Neuronal stem cell (in vitro differentiated cells): ENCODE data around the gene USP17L28. TPM values are rescaled to one million over a fixed set of nuclear protein-coding genes. Genes with fewer than 3 reads are reported as not detected.
"Not testable (repeated sequence)": the region's sequence is repeated elsewhere in the genome, so short reads cannot be mapped to it uniquely, and the experiment has no call there.

Experiments
- DNase-seq: peaks from one replicate; pipeline ENCODE4 v3.0.0-alpha.2; 2013; ENCODE audit warnings: low spot score
- H2AFZ ChIP-seq: one replicate; pipeline ENCODE4 v1.6.1; 2013; ENCODE audit warnings: mild to moderate bottlenecking, low read length, inconsistent platforms
- H2AK5ac ChIP-seq: 2 replicates; pipeline ENCODE4 v1.6.1; 2013; ENCODE audit warnings: low read depth, mild to moderate bottlenecking, inconsistent platforms, low read length, moderate library complexity, mixed read lengths
- H2BK120ac ChIP-seq: 2 replicates; pipeline ENCODE4 v1.6.1; 2013; ENCODE audit warnings: low read depth, mild to moderate bottlenecking, inconsistent platforms, low read length, moderate library complexity, mixed read lengths
- H2BK12ac ChIP-seq: one replicate; pipeline ENCODE4 v1.6.1; 2013; ENCODE audit warnings: low read length, inconsistent platforms
- H2BK15ac ChIP-seq: 2 replicates; pipeline ENCODE4 v1.6.1; 2013; ENCODE audit warnings: mild to moderate bottlenecking, low read length, inconsistent platforms, mixed read lengths
- H2BK5ac ChIP-seq: one replicate; pipeline ENCODE4 v1.6.1; 2013; ENCODE audit warnings: inconsistent platforms, mild to moderate bottlenecking, low read length, moderate library complexity
- H3K14ac ChIP-seq: one replicate; pipeline ENCODE4 v1.6.1; 2013; ENCODE audit warnings: low read length, inconsistent platforms
- H3K18ac ChIP-seq: 2 replicates; pipeline ENCODE4 v1.6.1; 2013; ENCODE audit warnings: low read length, inconsistent platforms
- H3K23ac ChIP-seq: 2 replicates; pipeline ENCODE4 v1.6.1; 2013; ENCODE audit warnings: low read depth, mild to moderate bottlenecking, mixed read lengths, low read length, inconsistent platforms; ENCODE audit not compliant: poor library complexity
- H3K27ac ChIP-seq: replicated peaks from 3 replicates; pipeline ENCODE4 v1.5.1; 2013; ENCODE audit warnings: low read length, inconsistent platforms
- H3K27me3 ChIP-seq, 3 experiments: 2 replicates each; pipeline ENCODE4 v1.6.1; 2013; ENCODE audit warnings: low read length in 3 of 3, mild to moderate bottlenecking in 2 of 3, inconsistent platforms in 1 of 3, low read depth in 1 of 3, mixed read lengths in 1 of 3, moderate library complexity in 1 of 3; ENCODE audit not compliant: control insufficient read depth in 3 of 3, insufficient read depth in 3 of 3
- H3K36me3 ChIP-seq, 2 donors: replicated peaks in 1 of 2; 2 replicates each; pipeline ENCODE4 v1.6.1; 2013; ENCODE audit warnings: low read length in 2 of 2; ENCODE audit not compliant: control insufficient read depth in 2 of 2, insufficient read depth in 2 of 2
- H3K4ac ChIP-seq: 2 replicates; pipeline ENCODE4 v1.6.1; 2013; ENCODE audit warnings: inconsistent platforms, mild to moderate bottlenecking, low read length, moderate library complexity
- H3K4me1 ChIP-seq, 2 donors: 1 replicate in 1 of 2; 2 replicates in 1 of 2; pipeline ENCODE4 v1.6.1; 2013; ENCODE audit warnings: low read length in 2 of 2, low read depth in 1 of 2; ENCODE audit not compliant: control insufficient read depth in 2 of 2, insufficient read depth in 1 of 2
- H3K4me2 ChIP-seq: one replicate; pipeline ENCODE4 v1.6.1; 2013; ENCODE audit warnings: mild to moderate bottlenecking, low read length, inconsistent platforms; ENCODE audit not compliant: insufficient read depth, poor library complexity, severe bottlenecking
- H3K4me3 ChIP-seq, 2 donors: 2 replicates each; pipeline ENCODE4 v1.5.1; 2013; ENCODE audit warnings: low read length in 2 of 2, mild to moderate bottlenecking in 2 of 2, inconsistent platforms in 1 of 2, moderate library complexity in 1 of 2
- H3K79me1 ChIP-seq: one replicate; pipeline ENCODE4 v1.6.1; 2013; ENCODE audit warnings: low read depth, mild to moderate bottlenecking, inconsistent platforms, low read length, moderate library complexity
- H3K9ac ChIP-seq: one replicate; pipeline ENCODE4 v1.6.1; 2013; ENCODE audit warnings: mild to moderate bottlenecking, low read depth, low read length, inconsistent platforms; ENCODE audit not compliant: poor library complexity
- H3K9me3 ChIP-seq, 2 donors: replicated peaks in 1 of 2; 2 replicates each; pipeline versions ENCODE3 to v1.6.1; 2013; ENCODE audit warnings: low read length in 2 of 2, mild to moderate bottlenecking in 2 of 2, inconsistent platforms in 1 of 2, low read depth in 1 of 2, mixed read lengths in 1 of 2, moderate library complexity in 1 of 2; ENCODE audit not compliant: control insufficient read depth in 2 of 2, insufficient read depth in 1 of 2
- H4K8ac ChIP-seq: one replicate; pipeline ENCODE4 v1.6.1; 2013; ENCODE audit warnings: low read depth, mild to moderate bottlenecking, inconsistent platforms, low read length, moderate library complexity
- H4K91ac ChIP-seq: one replicate; pipeline ENCODE4 v1.6.1; 2013; ENCODE audit warnings: low read length, low read depth, mild to moderate bottlenecking, inconsistent platforms; ENCODE audit not compliant: poor library complexity
- WGBS, 2 donors: extraction: QIAGEN DNeasy Blood & Tissue Kit; methylation state at CpG; one replicate each; pipeline ENCODE4 v1.1.7; 2013; ENCODE audit warnings: missing lambda C conversion rate in 2 of 2, mixed read lengths in 1 of 2; ENCODE audit not compliant: insufficient read length in 2 of 2, insufficient replicate concordance in 1 of 2; ENCODE audit errors: extremely low coverage in 2 of 2; 5-methylcytosine and 5-hydroxymethylcytosine counted together
- polyA plus RNA-seq, 2 experiments: library from polyadenylated mRNA; stranded (reverse); fragments of 200-250 nt; gene quantifications; one replicate each; pipeline ENCODE4 v1.2.3, GENCODE V29; 2013

Gene USP17L28, protein sequence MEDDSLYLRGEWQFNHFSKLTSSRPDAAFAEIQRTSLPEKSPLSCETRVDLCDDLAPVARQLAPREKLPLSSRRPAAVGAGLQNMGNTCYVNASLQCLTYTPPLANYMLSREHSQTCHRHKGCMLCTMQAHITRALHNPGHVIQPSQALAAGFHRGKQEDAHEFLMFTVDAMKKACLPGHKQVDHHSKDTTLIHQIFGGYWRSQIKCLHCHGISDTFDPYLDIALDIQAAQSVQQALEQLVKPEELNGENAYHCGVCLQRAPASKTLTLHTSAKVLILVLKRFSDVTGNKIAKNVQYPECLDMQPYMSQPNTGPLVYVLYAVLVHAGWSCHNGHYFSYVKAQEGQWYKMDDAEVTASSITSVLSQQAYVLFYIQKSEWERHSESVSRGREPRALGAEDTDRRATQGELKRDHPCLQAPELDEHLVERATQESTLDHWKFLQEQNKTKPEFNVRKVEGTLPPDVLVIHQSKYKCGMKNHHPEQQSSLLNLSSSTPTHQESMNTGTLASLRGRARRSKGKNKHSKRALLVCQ
- not detected for polyA plus RNA-seq (2013, experiment 1 of 2)
- not detected for polyA plus RNA-seq (2013, experiment 2 of 2)

DNA sequence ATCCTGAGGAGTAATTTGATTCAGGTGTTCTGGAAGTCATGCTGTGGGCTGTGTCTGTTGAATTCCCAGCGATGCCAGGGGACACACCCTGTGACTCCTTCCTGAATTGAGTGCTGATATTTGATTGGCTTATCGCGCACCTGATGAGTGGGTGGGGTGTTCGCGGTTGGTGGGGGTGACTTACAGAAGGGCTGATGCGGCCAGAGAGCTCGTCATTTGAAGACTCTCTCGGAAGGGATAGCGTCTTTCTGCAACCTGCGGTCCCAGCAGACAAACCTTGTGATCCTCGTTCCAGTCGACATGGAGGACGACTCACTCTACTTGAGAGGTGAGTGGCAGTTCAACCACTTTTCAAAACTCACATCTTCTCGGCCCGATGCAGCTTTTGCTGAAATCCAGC is at the start of gene USP17L28:
Gene USP17L28, plus strand, starts transcription at position 301 of the 400 bp plus-strand sequence. Its CDS starts 0 bp downstream, at position 301.
- not testable (repeated sequence) for H2BK120ac ChIP-seq, H3K23ac ChIP-seq, H3K14ac ChIP-seq, H3K4ac ChIP-seq, H3K18ac ChIP-seq, H3K27ac ChIP-seq, H4K8ac ChIP-seq, H3K27me3 ChIP-seq, H3K4me3 ChIP-seq, H3K4me2 ChIP-seq, H2BK5ac ChIP-seq, H2BK12ac ChIP-seq, DNase-seq, H3K9me3 ChIP-seq, H2BK15ac ChIP-seq, H2AK5ac ChIP-seq, H3K36me3 ChIP-seq, H3K4me1 ChIP-seq, H3K79me1 ChIP-seq, H4K91ac ChIP-seq, H3K9ac ChIP-seq, H2AFZ ChIP-seq
- no CpG with 5 or more reads among the region's 15 CpGs for WGBS, 2 donors

DNA sequence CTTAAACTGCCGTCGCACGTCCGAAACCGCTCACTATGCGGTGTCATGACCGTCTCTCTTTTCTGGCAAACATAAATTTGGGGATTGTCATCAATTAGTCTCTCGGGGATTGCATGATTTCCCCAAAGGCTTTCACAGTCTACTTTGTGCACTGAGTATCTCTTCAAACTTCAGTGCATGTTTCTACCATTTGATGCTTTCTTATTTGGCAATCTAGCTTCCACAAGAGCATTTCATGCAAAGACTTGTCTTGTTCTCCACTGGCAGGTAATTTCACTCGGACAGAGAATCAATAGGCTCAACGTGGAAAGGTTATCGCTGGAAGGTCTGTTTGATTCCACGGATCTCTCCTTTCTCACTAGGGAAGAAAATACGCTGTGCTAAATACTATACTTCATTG is 24.5 kb upstream of the USP17L28 start:
- not testable (repeated sequence) for H3K79me1 ChIP-seq, H3K27me3 ChIP-seq, H3K18ac ChIP-seq, H3K14ac ChIP-seq, H3K4me1 ChIP-seq, H2BK12ac ChIP-seq, H2BK120ac ChIP-seq, H3K36me3 ChIP-seq, H2BK15ac ChIP-seq, H3K27ac ChIP-seq, H4K91ac ChIP-seq, H3K9me3 ChIP-seq, H4K8ac ChIP-seq, H3K4me3 ChIP-seq, H2AFZ ChIP-seq, H3K4me2 ChIP-seq, H2BK5ac ChIP-seq, H2AK5ac ChIP-seq, H3K9ac ChIP-seq, H3K4ac ChIP-seq, DNase-seq, H3K23ac ChIP-seq
- no CpG with 5 or more reads among the region's 13 CpGs for WGBS, 2 donors

DNA sequence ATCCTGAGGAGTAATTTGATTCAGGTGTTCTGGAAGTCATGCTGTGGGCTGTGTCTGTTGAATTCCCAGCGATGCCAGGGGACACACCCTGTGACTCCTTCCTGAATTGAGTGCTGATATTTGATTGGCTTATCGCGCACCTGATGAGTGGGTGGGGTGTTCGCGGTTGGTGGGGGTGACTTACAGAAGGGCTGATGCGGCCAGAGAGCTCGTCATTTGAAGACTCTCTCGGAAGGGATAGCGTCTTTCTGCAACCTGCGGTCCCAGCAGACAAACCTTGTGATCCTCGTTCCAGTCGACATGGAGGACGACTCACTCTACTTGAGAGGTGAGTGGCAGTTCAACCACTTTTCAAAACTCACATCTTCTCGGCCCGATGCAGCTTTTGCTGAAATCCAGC is 23.8 kb upstream of the USP17L28 start, which contains the start of gene USP17L24:
Gene USP17L24, plus strand, starts transcription at position 301 of the 400 bp plus-strand sequence. Its CDS starts 0 bp downstream, at position 301.
- not testable (repeated sequence) for H2BK120ac ChIP-seq, H2AFZ ChIP-seq, H3K4ac ChIP-seq, DNase-seq, H3K79me1 ChIP-seq, H2AK5ac ChIP-seq, H3K9me3 ChIP-seq, H2BK15ac ChIP-seq, H3K4me3 ChIP-seq, H3K27me3 ChIP-seq, H3K36me3 ChIP-seq, H4K91ac ChIP-seq, H3K4me2 ChIP-seq, H3K18ac ChIP-seq, H3K4me1 ChIP-seq, H3K9ac ChIP-seq, H4K8ac ChIP-seq, H3K27ac ChIP-seq, H2BK5ac ChIP-seq, H3K23ac ChIP-seq, H2BK12ac ChIP-seq, H3K14ac ChIP-seq
- WGBS, 2 donors = no CpG with 5 or more reads among the region's 15 CpGs

DNA sequence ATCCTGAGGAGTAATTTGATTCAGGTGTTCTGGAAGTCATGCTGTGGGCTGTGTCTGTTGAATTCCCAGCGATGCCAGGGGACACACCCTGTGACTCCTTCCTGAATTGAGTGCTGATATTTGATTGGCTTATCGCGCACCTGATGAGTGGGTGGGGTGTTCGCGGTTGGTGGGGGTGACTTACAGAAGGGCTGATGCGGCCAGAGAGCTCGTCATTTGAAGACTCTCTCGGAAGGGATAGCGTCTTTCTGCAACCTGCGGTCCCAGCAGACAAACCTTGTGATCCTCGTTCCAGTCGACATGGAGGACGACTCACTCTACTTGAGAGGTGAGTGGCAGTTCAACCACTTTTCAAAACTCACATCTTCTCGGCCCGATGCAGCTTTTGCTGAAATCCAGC is 19.1 kb upstream of the USP17L28 start, which contains the start of gene USP17L25:
Gene USP17L25, plus strand, starts transcription at position 301 of the 400 bp plus-strand sequence. Its CDS starts 0 bp downstream, at position 301.
- H3K79me1 ChIP-seq, H2BK15ac ChIP-seq, H2AK5ac ChIP-seq, DNase-seq, H2AFZ ChIP-seq, H3K27ac ChIP-seq, H3K9ac ChIP-seq, H2BK120ac ChIP-seq, H4K8ac ChIP-seq, H3K36me3 ChIP-seq, H3K14ac ChIP-seq, H2BK12ac ChIP-seq, H3K4me2 ChIP-seq, H3K4ac ChIP-seq, H3K4me3 ChIP-seq, H2BK5ac ChIP-seq, H3K4me1 ChIP-seq, H3K27me3 ChIP-seq, H3K23ac ChIP-seq, H3K18ac ChIP-seq, H3K9me3 ChIP-seq, H4K91ac ChIP-seq: not testable (repeated sequence)
- WGBS, 2 donors = no CpG with 5 or more reads among the region's 15 CpGs
